ENCODE measurements around the gene ACO1. TPM values are rescaled to one million over a fixed set of nuclear protein-coding genes. Genes with fewer than 3 reads are reported as not detected.

The ACO1 gene
- total and polyA plus RNA-seq, 2 donors (not counting 3 experiments of a cell fraction or from before 2014, with no cell fraction given) = 51.6 to 54.1 TPM

DNA sequence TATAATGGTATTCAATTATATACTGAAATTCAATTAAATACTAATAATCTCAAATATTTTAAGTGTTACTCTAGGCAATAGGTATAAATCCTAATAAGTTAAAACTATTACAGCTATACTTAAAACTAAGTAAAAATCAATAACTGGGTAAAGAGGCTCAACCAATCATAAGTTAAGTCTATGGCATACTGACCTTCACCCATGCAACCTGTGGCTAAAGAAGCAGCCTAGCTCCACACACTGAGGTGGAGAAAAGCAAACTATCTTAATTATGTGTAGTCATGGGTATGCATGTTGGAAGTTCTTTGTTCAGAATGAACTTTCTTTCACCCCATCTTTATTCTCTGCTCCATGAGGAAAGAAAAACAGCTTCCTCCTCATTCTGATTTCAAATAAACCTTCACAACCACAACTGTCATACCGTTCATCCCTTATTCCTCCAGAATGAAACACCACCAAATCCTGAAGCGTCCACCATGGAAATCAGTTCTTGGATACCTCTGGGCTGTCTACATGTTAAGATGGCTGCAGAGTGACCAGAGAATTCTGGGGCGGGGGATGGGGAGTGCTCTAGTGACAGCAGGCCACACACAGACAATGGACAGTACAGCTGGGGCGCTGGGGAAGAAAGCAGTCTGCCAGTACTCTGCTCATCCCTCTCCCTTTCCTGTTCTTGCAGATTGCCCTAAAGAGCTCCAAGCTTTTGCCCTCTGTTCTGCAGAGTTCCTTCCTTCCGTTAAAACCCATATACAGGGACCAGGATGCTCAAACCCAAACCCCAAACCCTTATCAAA, 79.3 kb downstream of the ACO1 start:
- no peaks in the 10 kb centered on the region for H3K79me2 ChIP-seq (ENCODE audit: control insufficient read depth, insufficient read depth, low read length)
- dilution Hi-C loops (cut with MboI; ENCODE audit: extremely low pct_ligation_motif_present, low sequenced_read_pairs) = no loop called here
- no peak overlapping the region for H3K4me3 ChIP-seq (replicated peaks in 1 of 3; ENCODE audit: insufficient read depth in 1 of 3, low read depth in 1 of 3, low read length in 3 of 3)
- no peaks in the 10 kb centered on the region for H3K27me3 ChIP-seq (ENCODE audit: control insufficient read depth in 2 of 2, insufficient read depth in 2 of 2, low read length in 2 of 2)
- POLR2A ChIA-PET = no interaction called here
- CTCF ChIA-PET = no interaction called here
- BruUV-seq (replicated peaks) = no TSS peak
- H3K9me1 ChIP-seq (replicated peaks; ENCODE audit: control insufficient read depth, extremely low read depth, insufficient read depth, low read length) = no peaks in the 10 kb centered on the region
- TF ChIP-seq, protein P1, sequence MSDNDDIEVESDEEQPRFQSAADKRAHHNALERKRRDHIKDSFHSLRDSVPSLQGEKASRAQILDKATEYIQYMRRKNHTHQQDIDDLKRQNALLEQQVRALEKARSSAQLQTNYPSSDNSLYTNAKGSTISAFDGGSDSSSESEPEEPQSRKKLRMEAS (IDR thresholded peaks at IDR 0.05; ENCODE audit: insufficient read depth, insufficient read length) = no peak
- TF ChIP-seq, protein P2, sequence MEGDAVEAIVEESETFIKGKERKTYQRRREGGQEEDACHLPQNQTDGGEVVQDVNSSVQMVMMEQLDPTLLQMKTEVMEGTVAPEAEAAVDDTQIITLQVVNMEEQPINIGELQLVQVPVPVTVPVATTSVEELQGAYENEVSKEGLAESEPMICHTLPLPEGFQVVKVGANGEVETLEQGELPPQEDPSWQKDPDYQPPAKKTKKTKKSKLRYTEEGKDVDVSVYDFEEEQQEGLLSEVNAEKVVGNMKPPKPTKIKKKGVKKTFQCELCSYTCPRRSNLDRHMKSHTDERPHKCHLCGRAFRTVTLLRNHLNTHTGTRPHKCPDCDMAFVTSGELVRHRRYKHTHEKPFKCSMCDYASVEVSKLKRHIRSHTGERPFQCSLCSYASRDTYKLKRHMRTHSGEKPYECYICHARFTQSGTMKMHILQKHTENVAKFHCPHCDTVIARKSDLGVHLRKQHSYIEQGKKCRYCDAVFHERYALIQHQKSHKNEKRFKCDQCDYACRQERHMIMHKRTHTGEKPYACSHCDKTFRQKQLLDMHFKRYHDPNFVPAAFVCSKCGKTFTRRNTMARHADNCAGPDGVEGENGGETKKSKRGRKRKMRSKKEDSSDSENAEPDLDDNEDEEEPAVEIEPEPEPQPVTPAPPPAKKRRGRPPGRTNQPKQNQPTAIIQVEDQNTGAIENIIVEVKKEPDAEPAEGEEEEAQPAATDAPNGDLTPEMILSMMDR (IDR thresholded peaks at IDR 0.05; ENCODE audit: extremely low read depth in 1 of 2, insufficient read depth in 1 of 2, low read depth in 1 of 2, low read length in 2 of 2) = no peak
- no peak for TF ChIP-seq POLR2AphosphoS5 (IDR thresholded peaks at IDR 0.05; ENCODE audit: insufficient read depth, low read depth, low read length)
- TF ChIP-seq JUN (IDR thresholded peaks at IDR 0.05; ENCODE audit: borderline replicate concordance, insufficient read depth, insufficient read length, low read depth) = no peak
- no peak for TF ChIP-seq EZH2 (IDR thresholded peaks at IDR 0.05; ENCODE audit: borderline replicate concordance, low read depth, low read length, severe bottlenecking)
- no peak for TF ChIP-seq POLR2A (IDR thresholded peaks at IDR 0.05; ENCODE audit: low read depth, low read length)
- TF ChIP-seq MYC (IDR thresholded peaks at IDR 0.05; ENCODE audit: low read depth, low read length) = no peak
- TF ChIP-seq FOS (IDR thresholded peaks at IDR 0.05; ENCODE audit: borderline replicate concordance, insufficient read depth, low read length) = no peak
- no peak overlapping the region for H3K27ac ChIP-seq (ENCODE audit: insufficient read depth, low read depth, low read length)
- no peak overlapping the region for H3K9ac ChIP-seq (replicated peaks; ENCODE audit: extremely low read depth, insufficient read depth, low read length)
- intact Hi-C loops (cut with micrococcal nuclease) = no loop called here
- no peak for FAIRE-seq
- peaks cover 4 to 7% of the 10 kb centered on the region in 2 experiments for H3K36me3 ChIP-seq (ENCODE audit: control insufficient read depth in 2 of 2, extremely low read depth in 1 of 2, insufficient read depth in 2 of 2, low read length in 2 of 2)
- H3K4me2 ChIP-seq (ENCODE audit: insufficient read depth, low read length) = no peak overlapping the region
- DNase-seq (ENCODE audit: low read depth, low spot score) = no peak
- H3K9me3 ChIP-seq (replicated peaks; ENCODE audit: control insufficient read depth, insufficient read depth, low read length) = no peaks in the 10 kb centered on the region
- no peaks in the 10 kb centered on the region for H3K4me1 ChIP-seq (ENCODE audit: control insufficient read depth, extremely low read depth, insufficient read depth, low read length)
- H4K20me1 ChIP-seq (replicated peaks; ENCODE audit: control insufficient read depth, extremely low read depth, insufficient read depth, low read length) = no peaks in the 10 kb centered on the region
- H2AFZ ChIP-seq (ENCODE audit: low read depth, low read length) = no peak overlapping the region

Data from endothelial cell of umbilical vein (primary cell).